Bladder microvascular endothelial cell (primary cell): ENCODE measurements around the gene GSG1L. TPM values are rescaled to one million over a fixed set of nuclear protein-coding genes. Genes with fewer than 3 reads are reported as not detected.

Experiments used
- total RNA-seq: library from RNA; depleted of rRNA; stranded (reverse); fragments of >200 nt; gene quantifications from 2 replicates; pipeline ENCODE4 v1.2.3, GENCODE V29; 2014

Gene GSG1L
- total RNA-seq = 1.8 TPM in 1 of 2 replicates, not detected in the other

GRCh38 chr16:28063591-28064061, at the start of gene GSG1L:
TSS of gene GSG1L (minus strand) at chr16:28063714. CDS start at chr16:28063424, 290 bp downstream.

Other genes starting within 250 kb of the GSG1L start
- 43.9 and 188 TPM in 2 replicates for gene XPO6, start 148.3 kb upstream of the GSG1L start, total RNA-seq
- gene SBK1, start 228.8 kb upstream of the GSG1L start, total RNA-seq = under 0.01 and 0.06 TPM in 2 replicates